NCI-H2107 treated with DMSO at 0.1 percent for 48 hours (cell line): ENCODE data around the gene FAM20B.

ENCODE experiments used
- DNase-seq: peaks from one replicate; lab custom pipeline; 2025; ENCODE audit not compliant: unreplicated experiment; lab: John Stamatoyannopoulos, UW

The FAM20B gene

DNA sequence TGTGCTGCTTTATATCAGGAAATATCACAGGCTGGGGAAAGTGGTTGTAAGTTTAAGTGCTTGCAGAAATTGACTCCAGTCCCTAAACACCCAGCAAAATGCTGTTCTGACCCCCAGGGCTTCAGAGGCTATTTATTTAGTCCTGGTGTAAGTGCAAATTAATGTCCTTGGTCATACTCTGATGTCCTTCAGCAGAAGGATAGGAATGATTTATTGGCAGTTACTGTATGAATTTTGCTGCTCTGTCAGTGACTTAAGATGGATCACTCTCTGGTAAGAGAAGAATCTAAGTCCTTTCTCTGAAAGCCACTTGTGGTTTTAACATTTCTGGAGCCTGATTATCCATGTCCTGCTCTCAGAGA lies 21.9 kb downstream of the FAM20B start:
- DNase-seq: no peak

DNA sequence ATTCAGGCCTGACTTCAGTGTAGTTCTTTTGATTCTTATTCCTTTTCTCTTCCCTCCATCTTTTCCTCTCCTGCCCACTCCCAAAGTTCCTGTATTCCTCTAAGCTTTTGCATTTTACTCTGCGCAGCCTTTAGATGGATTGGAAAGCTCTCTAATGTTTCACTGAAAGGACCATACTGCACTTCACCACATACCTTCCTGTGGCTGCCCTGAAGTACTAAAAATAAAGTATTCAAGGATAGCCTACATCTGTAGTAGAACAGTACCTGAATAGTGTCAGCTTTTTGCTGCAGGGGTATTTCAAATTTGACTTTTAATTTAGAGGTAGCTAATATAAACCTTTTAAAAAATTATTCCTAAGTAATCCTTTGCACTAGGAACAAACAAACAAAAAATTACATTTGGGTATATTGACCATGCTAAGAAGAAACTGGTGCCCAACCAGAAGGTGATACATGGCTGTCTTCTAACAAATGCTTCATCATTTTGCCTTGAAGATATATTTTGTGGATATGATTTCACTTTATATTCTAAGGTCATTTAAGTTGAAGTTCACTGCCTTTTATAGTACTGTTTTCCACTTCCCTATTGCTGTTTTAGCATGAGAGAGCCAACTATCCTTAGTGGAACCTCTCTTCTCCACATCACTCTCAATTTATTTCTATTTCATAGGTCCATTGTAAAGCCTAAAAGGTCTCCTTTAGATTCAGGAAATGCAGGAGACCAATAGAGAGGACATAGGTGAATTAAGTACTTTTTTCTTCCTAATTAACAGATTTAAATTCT lies 22.8 kb downstream of the FAM20B start:
- no peak for DNase-seq

DNA sequence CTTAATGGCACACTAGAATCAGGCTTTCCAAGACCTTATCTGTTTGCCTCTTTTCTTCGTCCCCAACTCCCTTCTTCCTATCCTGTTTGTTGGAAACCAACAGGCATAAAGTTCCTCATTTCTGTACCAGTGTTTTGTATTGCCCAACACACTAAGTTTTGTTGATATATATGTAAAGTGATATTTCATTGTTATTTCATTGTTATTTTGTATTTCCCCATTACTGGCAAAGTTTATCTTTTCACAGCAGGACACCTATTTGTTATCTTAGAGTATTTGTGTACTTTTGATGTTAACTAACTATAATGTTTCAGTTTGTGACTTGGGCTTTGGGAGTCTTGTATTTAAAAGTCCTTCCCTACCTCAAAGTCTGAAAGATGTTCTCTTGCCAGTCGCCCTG lies 27.1 kb downstream of the FAM20B start:
- no peak for DNase-seq

DNA sequence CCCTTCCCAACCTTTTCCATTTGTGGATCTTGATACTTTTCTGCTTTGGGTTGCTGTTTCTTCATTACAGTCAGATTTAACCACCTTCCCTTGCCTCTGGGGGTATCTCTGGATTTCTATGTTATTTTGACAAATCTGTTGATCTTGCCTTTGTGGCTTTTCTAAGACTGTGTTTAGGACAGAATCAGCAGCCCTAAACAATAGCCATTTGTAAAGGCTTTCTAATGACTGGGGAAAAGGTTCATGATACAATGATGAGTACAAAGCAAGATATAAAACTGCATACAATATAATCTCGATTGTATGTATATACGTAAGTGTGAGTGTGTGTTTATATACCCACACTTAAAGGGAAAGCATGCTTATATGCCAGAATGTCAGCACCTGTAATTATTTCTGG lies 27.8 kb downstream of the FAM20B start:
- no peak for DNase-seq

DNA sequence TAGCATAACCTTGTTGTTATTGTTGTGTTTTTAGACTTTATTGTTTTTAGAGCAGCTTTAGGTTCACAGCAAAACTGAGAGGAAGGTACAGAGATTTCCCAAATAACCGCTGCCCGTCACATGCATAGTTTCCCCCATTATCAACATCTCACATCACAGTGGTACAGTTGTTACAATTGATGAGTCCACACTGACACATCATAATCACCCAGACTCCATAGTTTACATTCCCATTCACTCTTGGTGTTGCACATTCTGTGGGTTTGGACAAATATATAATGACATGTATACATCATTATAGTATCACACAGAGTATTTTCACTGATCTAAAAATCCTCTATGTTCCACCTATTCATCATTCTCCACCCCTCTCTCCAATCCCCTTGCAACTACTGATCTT lies 30.2 kb downstream of the FAM20B start:
- DNase-seq: no peak

DNA sequence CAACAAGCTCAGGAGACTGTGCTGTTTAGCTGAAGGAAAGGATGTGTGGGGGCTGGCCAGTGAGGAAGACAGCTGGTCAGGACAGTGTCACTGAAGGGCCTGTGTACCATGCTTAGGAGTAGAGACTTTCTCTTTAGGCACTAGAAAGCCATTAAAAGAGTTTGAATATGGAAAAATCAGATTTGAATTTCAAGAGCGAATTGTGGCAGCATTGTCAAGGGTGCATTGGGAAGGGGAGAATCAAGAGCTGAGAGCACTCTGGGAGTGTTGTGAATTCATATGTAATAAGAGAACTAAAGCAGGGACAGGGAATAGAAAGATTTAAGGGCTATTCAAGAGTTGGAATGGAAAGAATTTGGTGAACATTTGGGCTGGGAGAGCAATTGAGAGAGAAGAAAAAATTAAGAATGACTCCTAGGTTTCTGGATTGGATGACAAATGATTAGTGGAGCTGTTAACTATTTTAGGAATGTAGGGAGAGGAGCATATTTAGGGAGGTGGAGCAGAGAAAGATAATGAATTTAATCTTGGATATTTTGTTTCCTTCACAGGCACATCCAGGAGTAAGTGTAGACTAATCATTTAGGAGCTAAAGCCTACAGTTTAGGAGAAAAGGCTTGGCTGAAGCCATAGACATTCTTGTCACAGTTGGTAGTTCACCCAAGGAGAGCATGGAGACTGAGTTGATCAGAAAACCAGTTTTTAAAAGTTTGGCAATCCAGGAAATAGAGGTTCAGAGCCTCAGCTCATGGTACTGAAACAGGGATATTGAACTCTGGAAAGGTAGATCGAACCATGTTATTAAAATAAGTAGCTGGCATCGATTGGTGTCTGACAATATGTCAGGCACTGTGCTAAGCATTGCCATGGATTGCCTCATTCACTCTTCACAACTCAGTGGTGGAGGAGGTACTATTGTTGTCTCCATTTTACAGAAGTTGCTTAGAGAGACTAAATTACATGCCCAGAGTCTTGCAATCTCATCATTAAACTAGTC lies 33.1 kb downstream of the FAM20B start:
- no peak for DNase-seq

DNA sequence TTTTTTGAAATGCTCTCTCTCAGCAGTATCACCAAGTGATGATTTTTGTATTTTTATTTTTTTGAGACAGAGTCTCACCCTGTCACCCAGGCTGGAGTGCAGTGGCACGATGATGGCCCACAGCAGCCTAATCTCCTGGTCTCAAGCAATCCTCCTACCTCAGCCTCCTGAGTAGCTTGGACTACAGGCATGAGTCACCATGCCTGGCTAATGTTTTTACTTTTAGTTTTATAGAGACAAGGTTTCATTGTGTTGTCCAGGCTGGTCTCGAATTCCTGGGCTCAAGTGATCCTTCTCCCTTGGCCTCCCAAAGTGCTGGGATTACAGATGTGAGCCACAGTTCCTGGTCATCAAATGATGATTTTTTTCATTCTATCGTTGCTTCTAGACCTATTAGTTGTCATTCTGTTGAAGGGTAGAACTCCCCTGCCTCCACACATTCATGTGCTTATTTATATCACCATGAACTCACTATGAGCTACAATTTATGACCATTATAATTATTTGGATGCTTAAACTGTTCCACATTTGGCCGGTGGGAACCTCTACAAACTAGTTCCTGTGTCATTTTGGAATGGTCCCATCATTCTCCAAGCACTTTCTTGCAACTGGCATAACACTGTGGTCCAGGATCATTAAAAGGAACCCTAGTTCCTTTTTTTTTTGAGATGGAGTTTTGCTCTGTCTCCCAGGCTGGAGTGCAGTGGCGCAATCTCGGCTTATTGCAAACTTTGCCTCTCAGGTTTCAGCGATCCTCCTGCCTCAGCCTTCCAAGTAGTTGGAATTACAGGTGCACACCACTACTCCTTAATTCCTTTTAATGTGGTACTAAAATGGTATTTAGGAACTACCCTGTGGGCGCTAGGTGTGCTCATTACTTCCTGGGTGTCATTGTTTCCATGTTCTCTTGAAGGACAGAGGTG lies 35.9 kb downstream of the FAM20B start:
- DNase-seq: no peak

DNA sequence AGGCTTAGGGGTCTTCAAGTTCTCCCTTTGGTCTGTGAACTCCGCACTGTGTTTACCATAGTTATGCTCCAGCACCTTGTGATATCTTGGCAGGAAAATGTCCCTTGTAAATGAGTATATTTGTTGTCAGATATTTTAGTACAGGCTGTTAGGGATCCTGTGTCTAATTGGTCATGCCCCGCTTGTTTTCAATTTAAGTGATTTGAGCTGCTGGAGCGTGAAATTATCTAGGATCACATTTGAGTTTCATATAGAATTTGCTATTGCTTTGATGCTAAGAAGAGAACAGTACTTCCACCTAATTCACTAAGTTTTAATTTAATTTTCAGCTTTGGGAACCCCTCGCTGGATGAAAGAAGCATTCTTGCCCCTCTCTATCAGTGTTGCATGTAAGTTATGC lies 40.8 kb downstream of the FAM20B start:
- no peak for DNase-seq

DNA sequence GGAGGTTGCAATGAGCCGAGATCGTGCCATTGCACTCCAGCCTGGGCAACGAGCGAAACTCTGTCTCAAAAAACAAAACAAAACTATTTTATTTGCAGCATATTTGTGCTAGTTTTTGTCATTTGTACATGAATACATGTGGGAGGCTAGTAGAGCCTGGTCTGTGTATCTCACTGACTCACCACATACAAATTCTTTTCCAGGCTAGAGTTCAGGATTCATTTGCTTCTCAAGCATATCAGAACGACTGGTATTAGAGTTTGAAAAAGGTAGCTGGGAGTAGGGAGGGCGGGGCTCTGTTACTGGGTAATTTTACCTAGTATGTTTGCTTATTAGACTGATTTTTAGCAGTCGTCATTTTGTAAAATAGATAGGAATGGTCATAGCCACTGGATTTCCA lies 51.7 kb downstream of the FAM20B start:
- DNase-seq: no peak

DNA sequence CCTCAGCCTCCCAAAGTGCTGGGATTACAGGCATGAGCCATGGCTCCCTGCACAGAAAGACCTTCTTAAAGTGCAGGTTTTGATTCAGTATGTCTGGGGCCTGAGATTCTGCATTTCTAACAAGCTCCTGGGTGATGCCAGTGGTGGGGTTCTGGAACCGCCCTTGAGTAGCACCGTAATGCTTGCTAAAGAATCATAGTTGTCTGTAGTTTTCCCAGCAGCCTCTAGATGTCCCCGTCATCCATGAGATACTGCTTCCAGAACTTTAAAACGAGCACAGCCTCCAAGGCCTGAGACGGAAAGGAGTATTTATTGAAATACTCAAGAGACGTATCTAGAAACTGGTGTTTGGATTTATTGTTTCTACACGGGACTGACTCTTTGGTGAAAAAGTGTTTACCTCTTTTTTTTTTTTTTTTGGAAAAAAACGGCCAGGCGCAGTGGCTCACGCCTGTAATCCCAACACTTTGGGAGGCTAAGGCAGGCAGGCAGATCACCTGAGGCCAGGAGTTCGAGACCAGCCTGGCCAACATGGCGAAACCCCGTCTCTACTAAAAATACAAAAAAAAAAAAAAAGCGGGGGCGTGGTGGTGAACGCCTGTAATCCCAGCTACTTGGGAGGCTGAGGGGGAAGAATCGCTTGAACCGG lies 53.5 kb downstream of the FAM20B start:
- DNase-seq: peak; percentile 83

DNA sequence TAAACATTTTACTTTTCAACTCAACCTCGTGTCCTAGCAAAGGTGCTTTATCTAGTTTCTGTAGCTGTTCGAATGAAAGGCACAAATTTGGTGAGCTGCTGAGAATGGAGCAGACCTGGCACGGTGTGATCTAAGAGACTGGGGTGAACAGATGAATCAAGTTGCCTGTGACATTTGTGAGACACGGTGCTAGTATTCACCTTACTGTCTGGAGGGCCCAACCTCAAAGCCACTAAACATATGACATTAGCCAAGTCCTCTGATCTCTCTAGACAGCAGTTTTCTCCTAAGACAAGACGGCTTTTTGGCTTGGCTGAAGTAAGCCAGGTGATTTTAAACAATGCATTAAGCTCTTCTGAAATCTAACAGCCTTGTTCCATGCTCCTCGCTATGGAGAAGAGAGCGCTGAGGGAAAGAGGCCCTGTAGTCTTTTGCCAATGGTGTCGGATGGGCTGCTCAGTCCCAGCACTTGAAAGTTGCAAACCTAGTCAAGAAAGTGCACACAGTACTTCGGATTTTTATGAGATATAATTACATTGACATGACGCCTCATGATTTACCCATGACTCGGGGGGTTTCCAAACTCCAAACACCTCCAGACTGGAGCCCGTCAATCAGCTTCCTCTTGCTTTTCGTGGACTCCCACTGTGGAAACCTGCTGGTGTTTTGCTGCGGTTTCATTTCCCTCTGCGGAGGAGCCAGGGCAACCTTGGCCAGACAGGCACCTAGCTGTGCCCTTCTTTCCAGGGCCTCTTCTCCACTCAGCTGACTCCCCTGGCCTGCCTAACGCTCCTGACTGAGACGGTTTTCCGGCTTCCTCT lies 55.4 kb downstream of the FAM20B start:
- no peak for DNase-seq

DNA sequence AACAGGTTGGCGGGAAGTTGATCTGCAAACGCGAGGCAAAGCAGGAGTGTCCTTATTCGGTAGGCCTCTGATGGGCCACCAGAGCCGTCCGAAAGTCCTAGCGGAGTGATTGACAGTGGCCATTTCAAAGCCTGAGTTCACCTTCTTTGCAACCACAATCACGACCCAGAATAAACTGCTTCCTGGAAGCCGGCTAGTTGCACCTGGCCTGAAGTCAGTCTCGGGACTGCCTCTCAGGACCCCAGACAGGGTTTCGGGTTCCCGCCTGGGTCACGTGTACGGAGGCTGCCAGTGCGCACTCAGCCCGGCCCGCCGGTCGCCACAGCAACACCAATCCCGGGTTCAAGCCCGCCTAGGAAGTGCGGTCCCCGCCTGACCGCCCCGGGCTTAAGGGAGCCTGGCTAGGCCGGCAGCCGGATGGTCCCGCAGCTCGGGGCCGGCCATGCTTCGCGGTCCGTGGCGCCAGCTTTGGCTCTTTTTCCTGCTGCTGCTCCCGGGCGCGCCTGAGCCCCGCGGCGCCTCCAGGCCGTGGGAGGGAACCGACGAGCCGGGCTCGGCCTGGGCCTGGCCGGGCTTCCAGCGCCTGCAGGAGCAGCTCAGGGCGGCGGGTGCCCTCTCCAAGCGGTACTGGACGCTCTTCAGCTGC lies 56.1 kb downstream of the FAM20B start, which contains the start of gene TOR3A:
Gene TOR3A, plus strand, starts transcription at position 384 of the 646 bp plus-strand sequence. Its CDS starts 59 bp downstream, at position 443.
- peak; percentile 83 for DNase-seq

DNA sequence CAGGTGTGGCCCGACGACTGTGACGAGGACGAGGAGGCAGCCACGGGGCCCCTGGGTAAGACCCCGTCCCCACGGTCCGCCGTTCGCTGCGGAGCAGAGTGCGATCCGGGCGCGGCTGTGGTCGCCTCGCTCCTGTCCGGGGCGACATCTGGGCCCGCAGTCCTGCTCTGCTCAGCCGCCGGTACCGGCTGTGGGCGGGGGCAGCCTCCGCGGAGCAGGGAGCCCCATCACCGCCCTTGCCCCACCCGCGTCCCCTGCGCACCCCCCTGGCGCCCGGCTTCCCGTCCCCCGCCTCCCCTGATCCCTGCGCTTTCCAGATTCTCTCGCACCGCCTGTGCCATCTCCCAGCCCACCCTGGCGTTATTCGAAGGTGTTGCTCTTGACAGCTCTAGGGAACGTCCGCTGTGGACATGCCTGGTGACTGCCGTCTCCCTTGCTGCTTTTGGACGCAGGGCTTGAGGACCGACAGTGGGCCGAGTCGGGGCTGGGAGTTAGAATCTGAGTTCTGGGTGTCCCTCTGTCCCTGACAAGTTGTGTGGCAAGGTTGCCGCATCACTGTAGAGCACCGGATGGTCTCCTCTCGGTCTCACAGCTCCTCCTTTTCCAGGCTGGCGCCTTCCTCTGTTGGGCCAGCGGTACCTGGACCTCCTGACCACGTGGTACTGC lies 56.8 kb downstream of the FAM20B start:
- no peak for DNase-seq

DNA sequence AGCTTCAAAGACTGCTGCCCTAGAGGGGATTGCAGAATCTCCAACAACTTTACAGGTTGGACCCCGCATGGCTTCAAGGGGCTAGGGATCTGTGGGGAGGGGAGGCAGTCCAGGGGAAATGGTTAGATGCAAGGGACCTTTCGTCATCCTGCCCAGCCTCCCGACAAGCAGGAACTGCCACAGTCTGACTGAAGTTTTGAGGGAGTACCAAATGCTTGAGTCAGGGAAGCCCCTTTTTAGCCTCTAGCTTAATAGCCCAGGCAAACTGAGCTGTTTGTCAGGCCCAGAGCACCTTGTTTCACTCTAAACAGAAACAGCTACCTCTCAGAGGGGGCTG lies 57.3 kb downstream of the FAM20B start:
- DNase-seq: no peak

DNA sequence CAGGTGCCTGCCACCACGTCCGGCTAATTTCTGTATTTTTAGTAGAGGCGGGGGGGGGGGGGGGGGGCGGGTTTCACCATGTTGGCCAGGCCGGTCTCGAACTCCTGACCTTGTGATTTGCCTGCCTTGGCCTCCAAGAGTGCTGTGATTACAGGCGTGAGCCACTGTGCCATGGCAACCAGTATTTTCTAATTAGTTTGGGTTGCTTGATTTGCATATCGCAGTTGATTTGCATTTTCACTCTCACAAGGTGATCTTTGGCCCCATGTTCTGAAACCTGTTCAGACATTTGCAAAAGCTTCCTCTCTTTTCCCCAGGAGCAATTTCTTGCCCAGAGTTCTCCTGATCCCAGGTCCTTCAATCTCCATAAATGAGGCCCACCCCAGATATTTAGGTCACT lies 57.8 kb downstream of the FAM20B start:
- DNase-seq: no peak

DNA sequence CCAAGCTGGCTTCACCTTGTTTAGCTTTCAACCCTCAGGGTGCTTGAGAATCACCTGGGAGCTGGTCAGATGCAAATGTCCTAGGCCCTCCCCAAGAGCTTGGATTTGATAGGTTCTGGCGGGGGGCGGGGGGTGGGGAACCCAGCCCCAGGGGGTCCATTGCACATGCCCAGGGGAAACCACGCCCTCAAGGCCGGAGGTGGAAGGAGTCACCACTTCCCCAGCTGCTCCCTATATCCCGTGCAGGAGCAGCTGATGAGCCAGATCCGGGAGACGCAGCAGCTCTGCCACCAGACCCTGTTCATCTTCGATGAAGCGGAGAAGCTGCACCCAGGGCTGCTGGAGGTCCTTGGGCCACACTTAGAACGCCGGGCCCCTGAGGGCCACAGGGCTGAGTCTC lies 62.0 kb downstream of the FAM20B start:
- peak; percentile 42 for DNase-seq

DNA sequence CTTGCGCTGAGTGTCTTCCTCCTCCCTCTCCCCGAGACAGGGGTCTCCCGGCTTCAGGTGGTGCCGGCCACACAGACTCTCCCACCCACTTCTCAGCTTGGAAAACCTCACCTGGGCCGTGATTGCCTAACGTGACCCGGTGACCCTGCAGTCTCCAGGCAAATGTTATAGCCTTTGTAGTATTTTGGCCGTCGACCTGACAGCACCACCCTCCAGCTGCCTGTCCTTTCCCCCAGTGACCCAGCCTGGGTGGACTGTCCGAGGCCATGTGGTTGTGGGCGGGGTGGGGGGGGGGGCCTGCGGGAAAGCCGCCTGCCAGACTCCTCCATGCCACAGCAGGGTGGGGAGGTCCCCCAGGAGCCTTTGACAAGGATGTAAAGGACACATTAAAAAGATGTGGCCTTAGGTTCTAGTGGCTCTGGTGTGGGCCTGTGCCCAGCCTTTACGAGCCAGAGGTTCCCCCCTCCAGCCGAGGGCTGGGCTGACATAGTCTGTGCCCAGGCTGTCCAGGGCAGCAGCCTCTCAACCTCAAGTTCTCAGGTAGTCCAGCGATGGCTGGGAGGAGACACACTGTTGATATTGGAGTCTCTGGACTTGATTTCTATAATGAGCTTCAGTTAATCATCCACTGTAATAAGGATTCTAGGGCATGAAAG lies 64.3 kb downstream of the FAM20B start:
- DNase-seq: no peak

DNA sequence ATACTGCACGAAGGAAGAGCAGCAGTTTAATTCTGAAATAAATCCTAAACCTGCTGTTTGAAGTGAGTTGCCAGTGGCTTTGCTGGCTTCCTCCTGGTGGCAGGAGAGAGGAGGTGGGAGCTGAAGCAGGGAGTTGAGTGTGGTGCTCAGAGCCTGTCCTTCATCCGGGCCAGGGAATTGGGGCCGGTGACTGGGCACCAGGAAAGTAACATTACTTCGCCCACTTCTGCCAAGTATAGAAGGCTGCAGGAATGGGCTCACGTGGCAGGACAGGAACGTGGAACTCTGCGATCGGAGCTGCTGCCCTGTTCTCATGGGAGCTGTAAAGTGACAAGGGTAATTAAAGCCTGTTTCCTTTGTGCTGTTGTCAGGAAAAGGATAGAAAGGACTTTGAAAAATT lies 64.8 kb downstream of the FAM20B start:
- DNase-seq: no peak
